Measurements from ENCODE around the gene PTPRD. TPM values are rescaled to one million over a fixed set of nuclear protein-coding genes. Genes with fewer than 3 reads are reported as not detected.

Gene PTPRD
- total and polyA plus RNA-seq, 3 experiments from 2014 or later, result 0.02 to 0.04 TPM; not detected in 1

- Histone ChIP-seq H3K9me3 (ENCODE audit: low read length) (no peaks in the 10 kb centered on the region), H3K27me3 (ENCODE audit: insufficient read depth, low read length, poor library complexity, severe bottlenecking) (no peaks in the 10 kb centered on the region), H3K27ac (ENCODE audit: low read depth, low read length) (no peak overlapping the region), H3K4me1 (ENCODE audit: insufficient read depth, low read length) (no peaks in the 10 kb centered on the region), H3K4me3 (ENCODE audit: low read length) (no peak overlapping the region), H3K36me3 (ENCODE audit: insufficient read depth, low read length) (no peaks in the 10 kb centered on the region)
- no peaks in the 10 kb centered on the region for H3K4me1 Mint-ChIP-seq
- no peaks in the 10 kb centered on the region for H3K36me3 Mint-ChIP-seq
- ChIA-PET POLR2A (no interaction called here), CTCF (no interaction called here)
- H3K27me3 Mint-ChIP-seq, result no peaks in the 10 kb centered on the region
- no peak for DNase-seq
- H3K4me3 Mint-ChIP-seq, result no peak overlapping the region
- H3K9me3 Mint-ChIP-seq, result no peaks in the 10 kb centered on the region
- no peak overlapping the region for H3K27ac Mint-ChIP-seq
These were observed 2008.6 kb downstream of the PTPRD start for GRCh38 chr9:8604201-8604600.

- Histone ChIP-seq H3K4me3 (ENCODE audit: low read length) (no peak overlapping the region), H3K9me3 (ENCODE audit: low read length) (no peaks in the 10 kb centered on the region), H3K36me3 (ENCODE audit: insufficient read depth, low read length) (no peaks in the 10 kb centered on the region), H3K27me3 (ENCODE audit: insufficient read depth, low read length, poor library complexity, severe bottlenecking) (no peaks in the 10 kb centered on the region), H3K4me1 (ENCODE audit: insufficient read depth, low read length) (no peaks in the 10 kb centered on the region), H3K27ac (ENCODE audit: low read depth, low read length) (no peak overlapping the region)
- no peak overlapping the region for H3K27ac Mint-ChIP-seq
- H3K9me3 Mint-ChIP-seq, result peaks cover 0 to 3% (median 0%) of the 10 kb centered on the region in 5 donors
- DNase-seq, result no peak
- no peaks in the 10 kb centered on the region for H3K27me3 Mint-ChIP-seq
- CTCF ChIA-PET, result no interaction called here
- H3K36me3 Mint-ChIP-seq, result no peaks in the 10 kb centered on the region
- H3K4me1 Mint-ChIP-seq, result no peaks in the 10 kb centered on the region
- H3K4me3 Mint-ChIP-seq, result no peak overlapping the region
- POLR2A ChIA-PET, result no interaction called here
These were observed 2011.7 kb downstream of the PTPRD start for GRCh38 chr9:8600914-8601680.

GRCh38 chr9:8599937-8600336, 2012.9 kb downstream of the PTPRD start:
- no peaks in the 10 kb centered on the region for H3K4me1 Mint-ChIP-seq
- no peaks in the 10 kb centered on the region for H3K36me3 ChIP-seq (ENCODE audit: insufficient read depth, low read length)
- no peaks in the 10 kb centered on the region for H3K27me3 Mint-ChIP-seq
- POLR2A ChIA-PET, result no interaction called here
- no peaks in the 10 kb centered on the region for H3K36me3 Mint-ChIP-seq
- CTCF ChIA-PET, result no interaction called here
- H3K4me3 Mint-ChIP-seq, result no peak overlapping the region
- DNase-seq, result no peak
- H3K27me3 ChIP-seq (ENCODE audit: insufficient read depth, low read length, poor library complexity, severe bottlenecking), result no peaks in the 10 kb centered on the region
- no peak overlapping the region for H3K4me3 ChIP-seq (ENCODE audit: low read length)
- peaks cover 0 to 3% (median 0%) of the 10 kb centered on the region in 5 donors for H3K9me3 Mint-ChIP-seq
- H3K4me1 ChIP-seq (ENCODE audit: insufficient read depth, low read length), result no peaks in the 10 kb centered on the region
- H3K9me3 ChIP-seq (ENCODE audit: low read length), result no peaks in the 10 kb centered on the region
- no peak overlapping the region for H3K27ac Mint-ChIP-seq
- no peak overlapping the region for H3K27ac ChIP-seq (ENCODE audit: low read depth, low read length)

GRCh38 chr9:8589476-8589875, 2023.3 kb downstream of the PTPRD start:
- Mint-ChIP-seq H3K4me3 (no peak overlapping the region), H3K4me1 (no peaks in the 10 kb centered on the region), H3K9me3 (peaks cover 0 to 5% (median 2%) of the 10 kb centered on the region in 5 donors), H3K27ac (no peak overlapping the region), H3K36me3 (no peaks in the 10 kb centered on the region), H3K27me3 (peaks cover 0 to 1% of the 10 kb centered on the region in 2 donors)
- Histone ChIP-seq H3K4me1 (ENCODE audit: insufficient read depth, low read length) (no peaks in the 10 kb centered on the region), H3K27me3 (ENCODE audit: insufficient read depth, low read length, poor library complexity, severe bottlenecking) (no peaks in the 10 kb centered on the region), H3K27ac (ENCODE audit: low read depth, low read length) (no peak overlapping the region), H3K9me3 (ENCODE audit: low read length) (no peaks in the 10 kb centered on the region), H3K36me3 (ENCODE audit: insufficient read depth, low read length) (no peaks in the 10 kb centered on the region), H3K4me3 (ENCODE audit: low read length) (no peak overlapping the region)
- ChIA-PET POLR2A (no interaction called here), CTCF (no interaction called here)
- no peak for DNase-seq

GRCh38 chr9:8585036-8585435, 2027.8 kb downstream of the PTPRD start:
- DNase-seq, result no peak
- ChIA-PET CTCF (no interaction called here), POLR2A (no interaction called here)

GRCh38 chr9:8579661-8580060, 2033.1 kb downstream of the PTPRD start:
- Histone ChIP-seq H3K4me1 (ENCODE audit: insufficient read depth, low read length) (no peaks in the 10 kb centered on the region), H3K36me3 (ENCODE audit: insufficient read depth, low read length) (no peaks in the 10 kb centered on the region), H3K27ac (ENCODE audit: low read depth, low read length) (no peak overlapping the region), H3K9me3 (ENCODE audit: low read length) (no peaks in the 10 kb centered on the region), H3K4me3 (ENCODE audit: low read length) (no peak overlapping the region), H3K27me3 (ENCODE audit: insufficient read depth, low read length, poor library complexity, severe bottlenecking) (no peaks in the 10 kb centered on the region)
- Mint-ChIP-seq H3K27ac (no peak overlapping the region), H3K9me3 (peaks cover 0 to 2% (median 0%) of the 10 kb centered on the region in 5 donors), H3K4me3 (no peak overlapping the region), H3K27me3 (peaks cover 0 to 2% of the 10 kb centered on the region in 2 donors), H3K36me3 (no peaks in the 10 kb centered on the region), H3K4me1 (no peaks in the 10 kb centered on the region)
- CTCF ChIA-PET, result no interaction called here
- POLR2A ChIA-PET, result no interaction called here
- DNase-seq, result no peak

More at GRCh38 chr9:8585036-8585435, 2027.8 kb downstream of the PTPRD start:
- Mint-ChIP-seq H3K36me3 (no peaks in the 10 kb centered on the region), H3K27ac (no peak overlapping the region), H3K4me1 (no peaks in the 10 kb centered on the region), H3K9me3 (peaks cover 0 to 2% (median under 1%) of the 10 kb centered on the region in 5 donors), H3K4me3 (no peak overlapping the region), H3K27me3 (no peaks in the 10 kb centered on the region)
- Histone ChIP-seq H3K9me3 (ENCODE audit: low read length) (no peaks in the 10 kb centered on the region), H3K36me3 (ENCODE audit: insufficient read depth, low read length) (no peaks in the 10 kb centered on the region), H3K4me3 (ENCODE audit: low read length) (no peak overlapping the region), H3K27ac (ENCODE audit: low read depth, low read length) (no peak overlapping the region), H3K4me1 (ENCODE audit: insufficient read depth, low read length) (no peaks in the 10 kb centered on the region), H3K27me3 (ENCODE audit: insufficient read depth, low read length, poor library complexity, severe bottlenecking) (no peaks in the 10 kb centered on the region)

GRCh38 chr9:8576741-8577140, 2036.1 kb downstream of the PTPRD start:
- no peaks in the 10 kb centered on the region for H3K4me1 ChIP-seq (ENCODE audit: insufficient read depth, low read length)
- CTCF ChIA-PET, result no interaction called here
- POLR2A ChIA-PET, result no interaction called here
- no peak for DNase-seq
- H3K27ac ChIP-seq (ENCODE audit: low read depth, low read length), result no peak overlapping the region
- H3K27me3 ChIP-seq (ENCODE audit: insufficient read depth, low read length, poor library complexity, severe bottlenecking), result no peaks in the 10 kb centered on the region
- Mint-ChIP-seq H3K4me3 (no peak overlapping the region), H3K36me3 (no peaks in the 10 kb centered on the region), H3K9me3 (no peaks in the 10 kb centered on the region), H3K4me1 (no peaks in the 10 kb centered on the region), H3K27me3 (peaks cover 0 to 2% of the 10 kb centered on the region in 2 donors), H3K27ac (no peak overlapping the region)
- H3K4me3 ChIP-seq (ENCODE audit: low read length), result no peak overlapping the region
- H3K36me3 ChIP-seq (ENCODE audit: insufficient read depth, low read length), result no peaks in the 10 kb centered on the region
- H3K9me3 ChIP-seq (ENCODE audit: low read length), result no peaks in the 10 kb centered on the region

GRCh38 chr9:8574846-8575245, 2038.0 kb downstream of the PTPRD start:
- Mint-ChIP-seq H3K4me1 (no peaks in the 10 kb centered on the region), H3K9me3 (no peaks in the 10 kb centered on the region), H3K36me3 (no peaks in the 10 kb centered on the region), H3K27me3 (peaks cover 0 to 2% of the 10 kb centered on the region in 2 donors), H3K27ac (no peak overlapping the region), H3K4me3 (no peak overlapping the region)
- CTCF ChIA-PET, result no interaction called here
- Histone ChIP-seq H3K36me3 (ENCODE audit: insufficient read depth, low read length) (no peaks in the 10 kb centered on the region), H3K4me3 (ENCODE audit: low read length) (no peak overlapping the region), H3K27ac (ENCODE audit: low read depth, low read length) (no peak overlapping the region), H3K27me3 (ENCODE audit: insufficient read depth, low read length, poor library complexity, severe bottlenecking) (no peaks in the 10 kb centered on the region), H3K9me3 (ENCODE audit: low read length) (no peaks in the 10 kb centered on the region), H3K4me1 (ENCODE audit: insufficient read depth, low read length) (no peaks in the 10 kb centered on the region)
- POLR2A ChIA-PET, result no interaction called here
- DNase-seq, result no peak
